A673 (cell line): ENCODE data around the gene PGLYRP3. TPM values are rescaled to one million over a fixed set of nuclear protein-coding genes. Genes with fewer than 3 reads are reported as not detected.

Experiments
- BruUV-seq: library from RNA; stranded (reverse); fragments of 400-500 nt; replicated peaks from 2 replicates; lab custom pipeline; 2021; lab: Mats Ljungman, UMichigan
- CTCF ChIA-PET: fragments of 300-600 bp; sonication (Branson Sonifier 250); formaldehyde crosslinking; loops from one replicate; lab custom pipeline; 2022; ENCODE audit warnings: antibody characterized with exemption; lab: Charles Lee
- POLR2A ChIA-PET: fragments of 300-600 bp; sonication (Branson Sonifier 250); formaldehyde crosslinking; loops from one replicate; lab custom pipeline; 2022; ENCODE audit warnings: antibody characterized with exemption; ENCODE audit not compliant: low non-redundant PET; lab: Charles Lee
- DNase-seq: peaks from one replicate; pipeline ENCODE4 v3.0.0-alpha.2; 2015; ENCODE audit warnings: low spot score
- H3K27ac ChIP-seq: fragments of 200-600 bp; sonication (generic); 2 replicates; pipeline ENCODE4 v1.5.1; 2016; ENCODE audit warnings: mixed run types, low read depth, mild to moderate bottlenecking, mixed read lengths, antibody characterized with exemption, low read length; ENCODE audit not compliant: poor library complexity, severe bottlenecking
- H3K27me3 ChIP-seq: fragments of 200-600 bp; sonication (generic); replicated peaks from 2 replicates; pipeline ENCODE4 v1.6.1; 2017; ENCODE audit warnings: mixed run types, low read depth, mild to moderate bottlenecking, mixed read lengths, antibody characterized with exemption, low read length; ENCODE audit not compliant: insufficient read depth, poor library complexity
- H3K36me3 ChIP-seq: fragments of 200-600 bp; sonication (generic); 2 replicates; pipeline ENCODE4 v1.6.1; 2016; ENCODE audit warnings: mixed run types, mild to moderate bottlenecking, mixed read lengths, antibody characterized with exemption, low read length; ENCODE audit not compliant: insufficient read depth, poor library complexity, severe bottlenecking
- H3K4me1 ChIP-seq: fragments of 200-600 bp; sonication (generic); 2 replicates; pipeline ENCODE4 v1.6.1; 2017; ENCODE audit warnings: mixed run types, mild to moderate bottlenecking, mixed read lengths, antibody characterized with exemption, low read length; ENCODE audit not compliant: insufficient read depth, poor library complexity, severe bottlenecking
- H3K4me3 ChIP-seq: fragments of 200-600 bp; sonication (generic); 2 replicates; pipeline ENCODE4 v1.5.1; 2016; ENCODE audit warnings: low read depth, mixed run types, mild to moderate bottlenecking, mixed read lengths, low read length; ENCODE audit not compliant: poor library complexity, severe bottlenecking
- H3K9me3 ChIP-seq: fragments of 200-600 bp; sonication (generic); 2 replicates; pipeline ENCODE4 v1.6.1; 2016; ENCODE audit warnings: mixed run types, low read depth, mild to moderate bottlenecking, mixed read lengths, antibody characterized with exemption, low read length; ENCODE audit not compliant: poor library complexity, severe bottlenecking
- CTCF ChIP-seq: fragments of 300-800, 200-600 bp; sonication (generic); conservative IDR thresholded peaks from 2 replicates; pipeline ENCODE4 v1.5.1; 2017; ENCODE audit warnings: low read depth, mild to moderate bottlenecking, antibody characterized with exemption, low read length, moderate library complexity, mixed read lengths
- EZH2 ChIP-seq: fragments of 200-600 bp; sonication (generic); IDR thresholded peaks from 2 replicates; pipeline ENCODE4 v1.6.1; 2017; ENCODE audit warnings: borderline replicate concordance, low read depth, mild to moderate bottlenecking, mixed read lengths, antibody characterized with exemption, low read length; ENCODE audit not compliant: poor library complexity, severe bottlenecking
- intact Hi-C: fragments of 100-400 bp; cut with micrococcal nuclease; formaldehyde crosslinking; loops from one replicate; pipeline ENCODE4 v1.10.0; 2022; ENCODE audit not compliant: unreplicated experiment
- total RNA-seq: library from RNA; stranded (reverse); gene quantifications from 2 replicates; pipeline ENCODE4 v1.2.3, GENCODE V29; 2021

The PGLYRP3 gene
- total RNA-seq, 1 experiment from 2014 or later: not detected

GRCh38 chr1:153291514-153291913 is 21.2 kb downstream of the PGLYRP3 start:
- Histone ChIP-seq H3K27ac (no peak overlapping the region), H3K27me3 (peaks cover 4% of the 10 kb centered on the region), H3K9me3 (no peaks in the 10 kb centered on the region), H3K4me3 (no peak overlapping the region), H3K36me3 (no peaks in the 10 kb centered on the region), H3K4me1 (no peaks in the 10 kb centered on the region)
- BruUV-seq: no TSS peak
- ChIA-PET CTCF (no interaction called here), POLR2A (no interaction called here)
- no peak for DNase-seq
- TF ChIP-seq EZH2 (no peak), CTCF (no peak)
- intact Hi-C loops: no loop called here

GRCh38 chr1:153288634-153289275 is 24.0 kb downstream of the PGLYRP3 start:
- H3K9me3 ChIP-seq: no peaks in the 10 kb centered on the region
- DNase-seq: peak; percentile 32
- no peak overlapping the region for H3K27ac ChIP-seq
- H3K4me3 ChIP-seq: no peak overlapping the region
- no TSS peak for BruUV-seq
- TF ChIP-seq EZH2 (no peak), CTCF (peak; percentile 71)
- ChIA-PET CTCF (interaction anchor here (0.6 kb wide), 1 partner anchor 244 kb away, joined by 3 read pairs; no protein-coding TSS in a partner anchor), POLR2A (no interaction called here)
- no peaks in the 10 kb centered on the region for H3K36me3 ChIP-seq
- H3K4me1 ChIP-seq: no peaks in the 10 kb centered on the region
- H3K27me3 ChIP-seq: peaks cover 3% of the 10 kb centered on the region
- intact Hi-C loops: no loop called here

- no TSS peak for BruUV-seq
- H3K9me3 ChIP-seq: no peaks in the 10 kb centered on the region
- no peak for DNase-seq
- no peaks in the 10 kb centered on the region for H3K4me1 ChIP-seq
- H3K4me3 ChIP-seq: no peak overlapping the region
- CTCF ChIA-PET: no interaction called here
- TF ChIP-seq EZH2 (no peak), CTCF (peak; percentile 60)
- intact Hi-C loops: no loop called here
- peaks cover 5% of the 10 kb centered on the region for H3K27me3 ChIP-seq
- POLR2A ChIA-PET: no interaction called here
- no peaks in the 10 kb centered on the region for H3K36me3 ChIP-seq
- no peak overlapping the region for H3K27ac ChIP-seq
These were observed 34.9 kb downstream of the PGLYRP3 start for GRCh38 chr1:153277852-153278251.
